Left lung (tissue), 10 donors: ENCODE data around the gene CRHR2. TPM values are rescaled to one million over a fixed set of nuclear protein-coding genes. Genes with fewer than 3 reads are reported as not detected.

Source experiments
- ATAC-seq: fragments of 200-7000 bp; cut with Tn5 transposase; one replicate; pipeline ENCODE4 v1.9.1; 2020; ENCODE audit warnings: moderate library complexity
- DNase-seq, 4 donors: peaks; one replicate each; pipeline ENCODE4 v3.0.0-alpha.2; 2013 to 2020
- H3K27ac ChIP-seq, 2 donors: fragments of 200-600 bp; sonication (generic) in 1 of 2; one replicate each; pipeline versions ENCODE4 v1.5.0 to v1.8.0; 2020 to 2021
- H3K27me3 ChIP-seq, 2 donors: fragments of 200-600 bp; sonication (generic) in 1 of 2; one replicate each; pipeline versions ENCODE4 v1.5.0 to v1.8.0; 2020 to 2021
- H3K36me3 ChIP-seq, 2 donors: fragments of 200-600 bp; sonication (generic) in 1 of 2; one replicate each; pipeline versions ENCODE4 v1.5.0 to v1.8.0; 2020 to 2021
- H3K4me1 ChIP-seq, 2 donors: fragments of 200-600 bp; one replicate each; pipeline ENCODE4 v1.8.0; 2021
- H3K4me3 ChIP-seq, 2 donors: fragments of 200-600 bp; sonication (generic) in 1 of 2; one replicate each; pipeline versions ENCODE4 v1.5.0 to v1.8.0; 2020 to 2021; ENCODE audit warnings: mild to moderate bottlenecking in 1 of 2
- H3K9me3 ChIP-seq, 2 donors: fragments of 200-600 bp; sonication (generic) in 1 of 2; one replicate each; pipeline versions ENCODE4 v1.5.0 to v1.8.0; 2020 to 2021
- intact Hi-C, 2 donors: fragments of 100-400 bp; cut with DNase I; formaldehyde crosslinking; loops; one replicate each; pipeline versions ENCODE4 v1.11.2 to v1.14.2; 2022
- polyA plus RNA-seq, 6 donors: library from polyadenylated mRNA; unstranded; fragments of 120-200 nt; gene quantifications; one replicate each; pipeline ENCODE4 v1.2.1, GENCODE V29; 2013; ENCODE audit not compliant: insufficient read length in 6 of 6
- total RNA-seq, 2 donors: library from RNA; stranded (reverse); fragmentation: NEBNext Ultra II Directional; extraction: Animal tissue kit (Norgen Biotek cat#: 25700); gene quantifications; one replicate each; pipeline ENCODE4 v1.2.1, GENCODE V29; 2021
- TF ChIP-seq, protein P1 (sequence below), 2 donors: fragments of 200-600 bp; sonication (generic) in 1 of 2; IDR thresholded peaks; one replicate each; pipeline versions ENCODE4 v1.5.0 to v1.8.0; 2021; ENCODE audit warnings: antibody characterized with exemption in 2 of 2
- donor health status: DM: no; HTN: yes; CAD: no.
- donor health status: DM: no; HTN: no; CAD: no.

CRHR2 gene
- total and polyA plus RNA-seq, 8 donors, result 0.15 to 0.41 (median 0.24) TPM; not detected in 1

DNA sequence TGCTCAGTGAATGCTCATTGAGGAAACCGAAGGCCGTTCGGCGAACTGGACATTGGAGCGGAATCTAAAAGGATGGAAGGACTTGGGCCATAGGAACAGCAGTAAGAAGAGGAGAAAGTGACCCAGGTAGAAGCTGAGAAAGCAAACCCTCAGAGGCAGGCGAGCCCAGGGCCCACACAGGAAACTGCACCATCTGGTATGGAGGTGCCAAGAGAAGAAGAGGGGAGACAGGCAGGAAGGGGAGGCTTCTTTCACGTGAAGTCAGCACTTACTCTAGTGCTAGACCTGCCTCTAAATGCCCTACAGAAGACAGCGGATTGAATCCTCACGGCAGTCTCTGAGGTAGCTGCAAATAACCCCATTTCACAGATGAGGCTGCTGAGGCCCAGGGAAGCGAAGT is 10.2 kb upstream of the CRHR2 start:
- TF ChIP-seq, protein P1, sequence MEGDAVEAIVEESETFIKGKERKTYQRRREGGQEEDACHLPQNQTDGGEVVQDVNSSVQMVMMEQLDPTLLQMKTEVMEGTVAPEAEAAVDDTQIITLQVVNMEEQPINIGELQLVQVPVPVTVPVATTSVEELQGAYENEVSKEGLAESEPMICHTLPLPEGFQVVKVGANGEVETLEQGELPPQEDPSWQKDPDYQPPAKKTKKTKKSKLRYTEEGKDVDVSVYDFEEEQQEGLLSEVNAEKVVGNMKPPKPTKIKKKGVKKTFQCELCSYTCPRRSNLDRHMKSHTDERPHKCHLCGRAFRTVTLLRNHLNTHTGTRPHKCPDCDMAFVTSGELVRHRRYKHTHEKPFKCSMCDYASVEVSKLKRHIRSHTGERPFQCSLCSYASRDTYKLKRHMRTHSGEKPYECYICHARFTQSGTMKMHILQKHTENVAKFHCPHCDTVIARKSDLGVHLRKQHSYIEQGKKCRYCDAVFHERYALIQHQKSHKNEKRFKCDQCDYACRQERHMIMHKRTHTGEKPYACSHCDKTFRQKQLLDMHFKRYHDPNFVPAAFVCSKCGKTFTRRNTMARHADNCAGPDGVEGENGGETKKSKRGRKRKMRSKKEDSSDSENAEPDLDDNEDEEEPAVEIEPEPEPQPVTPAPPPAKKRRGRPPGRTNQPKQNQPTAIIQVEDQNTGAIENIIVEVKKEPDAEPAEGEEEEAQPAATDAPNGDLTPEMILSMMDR (IDR thresholded peaks at IDR 0.05), result no peak
- H3K27ac ChIP-seq, result no peak overlapping the region
- H3K4me1 ChIP-seq, result peaks cover 0 to 5% of the 10 kb centered on the region in 2 donors
- no peak for DNase-seq
- H3K27me3 ChIP-seq, result no peaks in the 10 kb centered on the region
- H3K4me3 ChIP-seq, result no peak overlapping the region
- ATAC-seq, result no peak
- H3K36me3 ChIP-seq, result no peaks in the 10 kb centered on the region
- intact Hi-C loops, result no loop called here
- no peaks in the 10 kb centered on the region for H3K9me3 ChIP-seq

DNA sequence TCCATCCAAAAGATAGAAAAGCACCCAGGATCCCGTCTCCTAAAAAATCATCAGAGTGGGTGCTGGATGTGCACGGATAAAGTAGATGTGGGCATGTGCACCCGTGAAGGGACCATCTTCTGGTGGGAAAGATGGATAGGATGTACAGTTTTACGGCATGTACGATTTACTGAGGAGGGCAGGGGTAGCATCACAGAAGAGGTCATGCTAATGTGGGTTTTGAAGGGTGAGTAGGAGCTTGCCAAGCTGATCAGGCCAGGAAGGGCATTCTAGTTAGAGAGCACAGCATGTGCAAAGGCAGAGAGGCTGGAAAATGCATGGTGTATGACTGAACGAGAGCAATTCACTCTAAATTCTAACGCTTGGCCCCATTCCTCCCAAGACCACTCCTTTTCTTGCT is 7.8 kb upstream of the CRHR2 start:
- H3K4me3 ChIP-seq, result no peak overlapping the region
- ATAC-seq, result no peak
- H3K27ac ChIP-seq, result no peak overlapping the region
- intact Hi-C loops, result no loop called here
- no peaks in the 10 kb centered on the region for H3K9me3 ChIP-seq
- no peak for DNase-seq
- TF ChIP-seq, protein P1 (IDR thresholded peaks at IDR 0.05), result no peak
- no peaks in the 10 kb centered on the region for H3K36me3 ChIP-seq
- H3K27me3 ChIP-seq, result no peaks in the 10 kb centered on the region
- H3K4me1 ChIP-seq, result no peaks in the 10 kb centered on the region

DNA sequence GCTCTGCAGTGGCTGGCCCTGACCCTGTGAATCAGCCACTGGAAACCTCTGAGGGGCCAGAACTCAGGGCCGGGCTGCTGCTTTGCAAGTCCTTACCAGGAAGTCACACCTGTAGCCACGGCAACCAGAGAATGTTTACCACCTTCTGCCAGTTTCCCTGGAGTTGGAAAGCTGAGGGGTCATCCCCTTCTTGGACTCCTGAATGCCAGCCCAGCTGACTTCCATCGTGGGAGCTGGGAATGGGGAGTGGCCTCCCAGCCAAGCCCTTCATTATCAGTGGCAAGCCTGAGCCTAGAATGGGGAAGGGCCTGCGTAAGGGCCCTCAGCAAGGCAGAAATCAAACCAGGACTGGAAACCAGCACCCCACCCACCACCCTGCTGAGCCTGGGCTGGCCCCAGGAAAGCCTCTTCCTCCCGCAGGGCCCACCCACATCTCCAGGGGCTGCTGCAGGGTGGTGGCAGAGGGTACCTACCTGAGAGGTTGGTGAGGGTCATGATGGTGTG is 6.5 kb upstream of the CRHR2 start:
- no peak overlapping the region for H3K27ac ChIP-seq
- H3K36me3 ChIP-seq, result no peaks in the 10 kb centered on the region
- no peaks in the 10 kb centered on the region for H3K9me3 ChIP-seq
- DNase-seq, result peak in 2 of 4 donors; percentile 49 to 57
- no peak overlapping the region for H3K4me3 ChIP-seq
- H3K27me3 ChIP-seq, result peaks cover 0 to 10% of the 10 kb centered on the region in 2 donors
- peak; percentile 65 for ATAC-seq
- no peaks in the 10 kb centered on the region for H3K4me1 ChIP-seq
- intact Hi-C loops, result no loop called here
- TF ChIP-seq, protein P1 (IDR thresholded peaks at IDR 0.05), result no peak

DNA sequence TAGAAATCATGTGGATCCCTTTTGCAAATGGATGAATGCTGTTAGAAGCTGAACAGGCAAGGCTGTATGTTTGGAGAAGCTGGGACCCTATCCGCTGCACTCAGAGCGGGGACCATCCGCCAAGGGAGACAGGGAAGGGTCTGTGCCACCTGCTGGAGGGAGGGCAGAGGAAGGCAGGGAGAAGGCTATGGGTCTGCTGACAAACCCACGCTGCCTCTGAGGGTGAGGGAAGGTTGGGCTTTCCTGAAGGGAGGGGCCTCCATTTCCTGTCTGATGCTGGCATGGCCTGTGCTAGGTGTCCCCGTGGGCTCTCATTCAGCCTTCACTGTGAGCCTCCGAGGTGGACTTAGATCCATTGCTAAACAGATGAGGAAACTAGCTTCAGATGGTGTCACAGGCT is 5.3 kb upstream of the CRHR2 start:
- H3K27ac ChIP-seq, result no peak overlapping the region
- no peaks in the 10 kb centered on the region for H3K36me3 ChIP-seq
- no peaks in the 10 kb centered on the region for H3K9me3 ChIP-seq
- DNase-seq, result no peak
- TF ChIP-seq, protein P1 (IDR thresholded peaks at IDR 0.05), result no peak
- no peak overlapping the region for H3K4me3 ChIP-seq
- intact Hi-C loops, result no loop called here
- ATAC-seq, result no peak
- H3K27me3 ChIP-seq, result peaks cover 11 to 22% of the 10 kb centered on the region in 2 donors
- peaks cover under 1 to 1% of the 10 kb centered on the region in 2 donors for H3K4me1 ChIP-seq

DNA sequence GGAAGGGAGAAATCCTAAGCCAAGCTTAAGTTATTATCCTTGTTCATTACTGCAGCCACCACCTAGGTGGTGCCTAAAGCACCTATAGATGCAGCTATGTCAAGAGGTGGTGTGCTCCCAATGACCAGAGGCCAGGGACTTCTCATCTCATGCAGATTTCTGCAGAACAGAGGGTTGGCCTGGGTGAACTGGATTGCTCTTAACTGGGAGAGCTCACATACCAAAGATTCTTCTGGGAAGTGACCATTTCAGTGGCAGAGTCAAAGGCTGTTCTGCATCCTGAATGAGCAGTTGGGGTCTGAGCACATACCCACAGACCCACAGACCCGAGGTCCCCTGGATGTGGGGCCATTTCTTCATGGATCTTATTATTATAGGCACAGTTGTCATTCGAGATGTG is 2.1 kb upstream of the CRHR2 start:
- Histone ChIP-seq H3K9me3 (no peaks in the 10 kb centered on the region), H3K27ac (no peak overlapping the region), H3K36me3 (no peaks in the 10 kb centered on the region), H3K4me1 (peaks cover 12 to 13% of the 10 kb centered on the region in 2 donors), H3K4me3 (no peak overlapping the region), H3K27me3 (peaks cover 40 to 55% of the 10 kb centered on the region in 2 donors)
- ATAC-seq (peak; percentile 34), DNase-seq (no peak)
- intact Hi-C loops, result no loop called here
- TF ChIP-seq, protein P1 (IDR thresholded peaks at IDR 0.05), result no peak
